Measurements from ENCODE around the gene SMIM35.

The SMIM35 gene

GRCh38 chr11:118108513-118108912 lies 21.8 kb upstream of the SMIM35 start:
- DNase-seq: no peak

- DNase-seq: no peak
These were observed 20.1 kb upstream of the SMIM35 start for GRCh38 chr11:118106789-118107335.

- DNase-seq: no peak
These were observed 19.0 kb upstream of the SMIM35 start for GRCh38 chr11:118105657-118106305.

- DNase-seq: no peak
These were observed 17.7 kb upstream of the SMIM35 start for GRCh38 chr11:118104491-118104890.

GRCh38 chr11:118102721-118103261 lies 16.0 kb upstream of the SMIM35 start:
- no peak for DNase-seq

GRCh38 chr11:118100691-118101232 lies 14.0 kb upstream of the SMIM35 start:
- DNase-seq: no peak

- no peak for DNase-seq
These were observed 13.2 kb upstream of the SMIM35 start for GRCh38 chr11:118099838-118100556.

- DNase-seq: no peak
These were observed 12.5 kb upstream of the SMIM35 start for GRCh38 chr11:118098996-118099837.

GRCh38 chr11:118095967-118096367 lies 9.2 kb upstream of the SMIM35 start:
- DNase-seq: no peak

GRCh38 chr11:118095493-118095892 lies 8.7 kb upstream of the SMIM35 start:
- no peak for DNase-seq

- DNase-seq: no peak
These were observed 6.3 kb upstream of the SMIM35 start for GRCh38 chr11:118092907-118093571.

- no peak for DNase-seq
These were observed 4.9 kb upstream of the SMIM35 start for GRCh38 chr11:118091690-118092089.

- no peak for DNase-seq
These were observed 3.9 kb upstream of the SMIM35 start for GRCh38 chr11:118090545-118091162.

- DNase-seq: no peak
These were observed 1.8 kb upstream of the SMIM35 start for GRCh38 chr11:118088531-118088930.

GRCh38 chr11:118087931-118088330 lies 1.2 kb upstream of the SMIM35 start:
- no peak for DNase-seq

- no peak for DNase-seq
These were observed 2.1 kb downstream of the SMIM35 start for GRCh38 chr11:118084656-118085055.

- DNase-seq: no peak
These were observed 2.5 kb downstream of the SMIM35 start for GRCh38 chr11:118084247-118084646.

- no peak for DNase-seq
These were observed 3.7 kb downstream of the SMIM35 start for GRCh38 chr11:118082880-118083552.

- no peak for DNase-seq
These were observed 5.4 kb downstream of the SMIM35 start for GRCh38 chr11:118081241-118081958.

GRCh38 chr11:118080296-118080695 lies 6.5 kb downstream of the SMIM35 start:
- DNase-seq: no peak

All from activated CD8-positive, alpha-beta memory T cell treated with anti-CD3 and anti-CD28 coated beads, Interleukin-2, amount 50 U/mL, for 4 hours (primary cell).